SK-N-MC (cell line): Measurements from ENCODE around the gene SDK2.

Source experiments
- DNase-seq: peaks from one replicate; pipeline ENCODE4 v3.0.0-alpha.2; 2011; ENCODE audit warnings: low read depth, low spot score
- H3K27ac ChIP-seq: fragments of 200-600 bp; sonication (generic); 2 replicates; pipeline ENCODE4 v1.5.1; 2016; ENCODE audit warnings: mixed run types
- H3K36me3 ChIP-seq: fragments of 200-600 bp; sonication (generic); 2 replicates; pipeline ENCODE4 v1.6.1; 2017; ENCODE audit warnings: antibody characterized with exemption, low read length, mixed read lengths; ENCODE audit not compliant: insufficient read depth
- H3K4me3 ChIP-seq: fragments of 200-600 bp; sonication (generic); 2 replicates; pipeline ENCODE4 v1.5.1; 2016
- H3K9ac ChIP-seq: fragments of 200-600 bp; sonication (generic); 2 replicates; pipeline ENCODE4 v1.8.0; 2017; ENCODE audit warnings: mixed run types, mixed read lengths; ENCODE audit not compliant: insufficient read length
- H3K9me3 ChIP-seq: fragments of 200-600 bp; sonication (generic); 2 replicates; pipeline ENCODE4 v1.6.1; 2017; ENCODE audit warnings: low read depth, mild to moderate bottlenecking, antibody characterized with exemption, low read length, moderate library complexity, mixed read lengths
- EZH2 ChIP-seq: fragments of 200-600 bp; sonication (generic); IDR thresholded peaks from one replicate; pipeline ENCODE4 v1.6.1; 2017; ENCODE audit warnings: antibody characterized with exemption
- FOXP2 ChIP-seq: optimal IDR thresholded peaks from 2 replicates; pipeline ENCODE3; 2011; ENCODE audit warnings: mild to moderate bottlenecking, moderate library complexity; ENCODE audit not compliant: insufficient read depth; ENCODE audit errors: extremely low read length, control extremely low read depth
- POLR2AphosphoS5 ChIP-seq: IDR thresholded peaks from 2 replicates; pipeline ENCODE4 v1.6.1; 2012; ENCODE audit warnings: mild to moderate bottlenecking, low read depth, low read length, borderline replicate concordance

SDK2 gene

GRCh38 chr17:73571511-73572130, 72.6 kb downstream of the SDK2 start:
- TF ChIP-seq EZH2 = no peak
- TF ChIP-seq FOXP2 = no peak
- no peak for TF ChIP-seq POLR2AphosphoS5
- Histone ChIP-seq H3K36me3 (no peaks in the 10 kb centered on the region), H3K9me3 (no peaks in the 10 kb centered on the region), H3K27ac (no peak overlapping the region), H3K4me3 (no peak overlapping the region), H3K9ac (no peak overlapping the region)
- DNase-seq = no peak

DNA sequence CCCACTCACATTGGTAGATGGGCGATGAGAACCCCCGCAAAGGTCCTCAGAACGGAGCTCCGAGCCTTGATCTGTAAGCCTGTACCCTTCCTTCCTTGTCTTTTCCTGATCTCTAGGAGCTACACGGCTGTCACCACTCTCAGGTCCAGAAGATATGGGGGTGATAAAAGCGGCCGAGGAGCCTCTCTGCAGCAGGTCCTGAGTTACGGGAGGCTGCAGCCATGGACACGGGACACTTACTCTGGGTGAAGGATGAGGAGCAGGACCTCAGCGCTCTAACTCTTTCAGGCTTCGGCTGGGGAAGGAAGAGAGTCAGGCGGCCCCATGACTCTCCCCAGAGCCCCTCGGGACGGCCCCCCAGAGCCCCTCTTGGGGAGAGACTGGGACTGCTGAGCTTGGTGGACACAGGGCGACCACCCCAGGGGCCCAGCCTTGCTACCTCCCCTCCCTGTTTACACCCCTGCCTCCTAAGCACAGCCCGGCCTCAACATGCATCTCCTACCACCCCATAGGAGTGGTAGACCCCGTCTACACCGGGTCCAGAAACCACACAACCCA, 74.4 kb downstream of the SDK2 start:
- Histone ChIP-seq H3K36me3 (no peaks in the 10 kb centered on the region), H3K4me3 (no peak overlapping the region), H3K9ac (no peak overlapping the region), H3K9me3 (no peaks in the 10 kb centered on the region), H3K27ac (no peak overlapping the region)
- no peak for DNase-seq
- TF ChIP-seq FOXP2 (no peak), EZH2 (no peak), POLR2AphosphoS5 (no peak)

- H3K4me3 ChIP-seq = no peak overlapping the region
- no peak for DNase-seq
- TF ChIP-seq POLR2AphosphoS5 (no peak), EZH2 (no peak), FOXP2 (no peak)
- no peaks in the 10 kb centered on the region for H3K36me3 ChIP-seq
- no peak overlapping the region for H3K9ac ChIP-seq
- H3K9me3 ChIP-seq = no peaks in the 10 kb centered on the region
- H3K27ac ChIP-seq = no peak overlapping the region
Measured at GRCh38 chr17:73568934-73569333, 75.3 kb downstream of the SDK2 start.

DNA sequence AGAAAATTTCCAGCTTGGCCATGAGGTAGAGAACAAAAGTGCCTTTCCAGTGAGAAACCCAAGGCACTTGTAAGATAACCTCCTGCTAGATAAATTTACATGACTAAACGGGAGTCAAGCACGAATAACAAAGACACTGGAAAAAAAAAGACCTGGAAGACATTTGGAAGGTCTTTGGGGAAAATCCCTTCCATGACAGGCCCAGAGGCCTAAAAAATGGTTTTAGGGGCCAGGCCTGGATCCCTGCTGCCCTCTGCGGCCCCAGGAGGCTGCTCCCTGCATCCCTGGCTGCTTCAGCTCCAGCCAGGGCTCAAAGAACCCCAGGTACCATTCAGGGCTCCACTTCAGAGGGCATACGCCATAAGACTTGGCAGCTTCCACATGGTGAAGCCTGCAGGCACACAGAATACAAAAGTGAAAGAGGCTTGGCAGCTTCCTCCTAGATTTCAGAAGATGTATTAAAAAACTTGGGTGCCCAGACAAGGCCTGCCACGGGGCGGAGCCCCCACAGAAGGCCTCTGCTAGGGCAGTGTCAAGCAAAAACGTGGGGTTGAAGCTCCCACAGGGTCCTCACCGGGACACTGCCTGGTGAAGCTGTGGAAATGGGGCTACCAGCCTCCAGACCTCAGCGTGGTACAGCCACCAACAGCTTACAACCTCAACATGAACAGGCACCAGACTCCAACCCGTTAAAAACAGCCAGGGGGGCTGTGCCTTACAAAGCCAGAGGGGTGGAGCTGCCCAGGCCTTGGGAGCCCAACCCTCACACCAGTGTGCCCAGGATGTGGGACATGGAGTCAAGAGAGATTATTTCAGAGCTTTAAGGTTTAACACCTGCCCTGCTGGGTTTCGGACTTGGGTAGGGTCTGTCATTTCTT, 77.1 kb downstream of the SDK2 start:
- Histone ChIP-seq H3K36me3 (no peaks in the 10 kb centered on the region), H3K9me3 (no peaks in the 10 kb centered on the region), H3K27ac (no peak overlapping the region), H3K9ac (no peak overlapping the region), H3K4me3 (no peak overlapping the region)
- TF ChIP-seq EZH2 = no peak
- no peak for DNase-seq

GRCh38 chr17:73564843-73565242, 79.4 kb downstream of the SDK2 start:
- Histone ChIP-seq H3K27ac (no peak overlapping the region), H3K36me3 (no peaks in the 10 kb centered on the region), H3K9me3 (no peaks in the 10 kb centered on the region), H3K9ac (no peak overlapping the region), H3K4me3 (no peak overlapping the region)
- TF ChIP-seq POLR2AphosphoS5 = no peak
- no peak for TF ChIP-seq EZH2
- TF ChIP-seq FOXP2 = no peak
- DNase-seq = no peak

- Histone ChIP-seq H3K27ac (no peak overlapping the region), H3K9me3 (no peaks in the 10 kb centered on the region), H3K36me3 (no peaks in the 10 kb centered on the region), H3K4me3 (no peak overlapping the region), H3K9ac (no peak overlapping the region)
- TF ChIP-seq POLR2AphosphoS5 = no peak
- no peak for TF ChIP-seq FOXP2
- TF ChIP-seq EZH2 = no peak
- no peak for DNase-seq
Measured at GRCh38 chr17:73562896-73563295, 81.3 kb downstream of the SDK2 start.

GRCh38 chr17:73561111-73561510, 83.1 kb downstream of the SDK2 start:
- no peak for DNase-seq
- TF ChIP-seq EZH2 = no peak
- TF ChIP-seq POLR2AphosphoS5 = no peak
- no peak for TF ChIP-seq FOXP2
- no peaks in the 10 kb centered on the region for H3K9me3 ChIP-seq
- H3K27ac ChIP-seq = no peak overlapping the region
- no peak overlapping the region for H3K4me3 ChIP-seq
- H3K36me3 ChIP-seq = no peaks in the 10 kb centered on the region
- no peak overlapping the region for H3K9ac ChIP-seq

- no peak for DNase-seq
- H3K36me3 ChIP-seq = no peaks in the 10 kb centered on the region
- H3K4me3 ChIP-seq = no peak overlapping the region
- TF ChIP-seq FOXP2 (no peak), EZH2 (no peak), POLR2AphosphoS5 (no peak)
- no peaks in the 10 kb centered on the region for H3K9me3 ChIP-seq
- H3K27ac ChIP-seq = no peak overlapping the region
- H3K9ac ChIP-seq = no peak overlapping the region
Measured at GRCh38 chr17:73560661-73561060, 83.6 kb downstream of the SDK2 start.
